Mononuclear cell (primary cell): Measurements from ENCODE around the gene VPS37D. TPM values are rescaled to one million over a fixed set of nuclear protein-coding genes. Genes with fewer than 3 reads are reported as not detected.
"Not testable (repeated sequence)": the region's sequence is repeated elsewhere in the genome, so short reads cannot be mapped to it uniquely, and the experiment has no call there.

ENCODE experiments used
- H3K27me3 ChIP-seq: 2 replicates; pipeline ENCODE4 v1.6.0; 2011; ENCODE audit warnings: low read length, control low read depth; ENCODE audit not compliant: insufficient read depth
- H3K4me1 ChIP-seq: 2 replicates; pipeline ENCODE4 v1.5.1; 2011; ENCODE audit warnings: mild to moderate bottlenecking, low read length, control low read depth; ENCODE audit not compliant: insufficient read depth
- H3K4me3 ChIP-seq: 2 replicates; pipeline ENCODE4 v1.5.1; 2011; ENCODE audit warnings: mild to moderate bottlenecking, low read length, moderate library complexity
- H3K9me3 ChIP-seq: 2 replicates; pipeline ENCODE4 v1.5.1; 2011; ENCODE audit warnings: low read depth, mild to moderate bottlenecking, control low read depth, low read length
- total RNA-seq: library from RNA; depleted of rRNA; stranded (reverse); fragments of >200 nt; gene quantifications from one replicate; pipeline ENCODE4 v1.2.3, GENCODE V29; 2012

The VPS37D gene
- total RNA-seq, 1 donor = 0.63 TPM

DNA sequence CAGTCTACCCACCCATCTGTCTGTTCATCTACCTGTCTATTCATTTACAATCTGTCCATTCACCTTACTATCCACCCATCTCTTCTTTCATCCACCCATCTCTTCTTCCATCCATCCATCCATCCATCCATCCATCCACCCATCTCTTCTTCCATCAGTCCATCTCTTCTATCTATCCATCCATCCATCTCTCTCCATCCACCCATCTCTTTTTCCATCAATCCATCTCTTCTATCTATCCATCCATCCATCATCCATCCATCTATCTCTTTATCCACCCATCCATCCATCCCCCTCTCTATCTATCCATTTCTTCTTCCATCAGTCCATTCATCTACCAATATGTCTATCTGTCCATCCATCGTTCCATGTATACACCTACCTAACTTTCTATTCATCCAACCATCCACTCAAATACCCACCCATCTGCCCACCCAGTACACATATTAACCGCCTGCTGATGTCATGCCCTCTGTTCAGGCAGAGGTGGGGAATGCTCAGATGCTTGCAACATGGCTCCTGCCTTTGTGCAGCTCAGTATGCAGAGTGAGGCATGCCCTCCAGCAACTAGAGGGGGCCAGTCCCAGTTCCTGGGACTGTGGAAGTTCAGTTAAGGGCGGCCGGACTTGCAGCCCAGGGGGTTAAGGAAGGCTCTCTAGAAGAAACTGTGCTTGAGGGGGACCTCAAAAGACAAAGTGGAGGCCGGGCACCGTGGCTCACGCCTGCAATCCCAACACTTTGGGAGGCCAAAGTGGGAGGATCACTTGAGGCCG lies 32.0 kb upstream of the VPS37D start:
- peaks cover 8% of the 10 kb centered on the region for H3K4me1 ChIP-seq
- no peak overlapping the region for H3K4me3 ChIP-seq
- H3K9me3 ChIP-seq = no peaks in the 10 kb centered on the region
- peaks cover 12% of the 10 kb centered on the region for H3K27me3 ChIP-seq

DNA sequence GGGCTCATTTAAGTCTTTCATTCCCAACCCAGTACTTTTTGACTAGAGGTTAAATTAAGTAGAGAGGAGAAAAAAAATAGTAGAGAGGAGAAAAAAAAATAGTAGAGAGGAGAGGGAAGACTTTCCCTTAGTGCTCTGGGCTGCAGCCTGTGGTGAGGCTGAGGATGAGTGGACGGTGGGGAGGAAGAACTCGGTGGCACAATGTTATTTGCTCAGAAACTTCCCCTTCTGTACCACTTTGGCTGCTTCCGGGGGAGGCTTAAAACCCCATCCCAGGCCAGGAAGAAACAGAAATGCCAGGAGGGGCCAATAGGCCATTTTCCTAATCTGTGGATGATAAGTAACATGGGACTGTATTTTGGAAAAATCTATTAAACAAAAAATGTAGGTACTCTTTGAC lies 28.7 kb upstream of the VPS37D start:
- Histone ChIP-seq H3K4me3 (no peak overlapping the region), H3K27me3 (peaks cover 5% of the 10 kb centered on the region), H3K4me1 (peaks cover 8% of the 10 kb centered on the region), H3K9me3 (no peaks in the 10 kb centered on the region)

DNA sequence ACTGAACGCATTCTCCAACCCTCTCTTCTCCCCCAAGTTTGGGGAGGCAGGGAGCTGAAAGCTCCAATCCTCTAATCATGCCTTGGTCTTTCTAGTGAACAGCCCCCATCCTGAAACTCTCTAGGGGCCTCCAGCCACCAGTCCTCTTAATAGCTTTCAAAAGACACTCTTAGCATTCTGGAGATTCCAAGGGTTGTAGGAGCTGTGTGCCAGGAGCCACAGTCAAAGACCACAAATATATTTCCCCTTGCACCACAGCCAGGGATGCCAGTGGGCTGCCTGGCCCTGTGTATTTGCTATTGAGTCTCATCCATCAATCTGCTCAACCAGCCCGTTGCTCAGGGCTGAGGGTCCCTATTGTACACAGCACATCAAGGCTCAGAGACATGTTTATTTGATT lies 24.8 kb upstream of the VPS37D start:
- Histone ChIP-seq H3K4me1 (no peaks in the 10 kb centered on the region), H3K27me3 (peaks cover 19% of the 10 kb centered on the region), H3K4me3 (no peak overlapping the region), H3K9me3 (no peaks in the 10 kb centered on the region)

DNA sequence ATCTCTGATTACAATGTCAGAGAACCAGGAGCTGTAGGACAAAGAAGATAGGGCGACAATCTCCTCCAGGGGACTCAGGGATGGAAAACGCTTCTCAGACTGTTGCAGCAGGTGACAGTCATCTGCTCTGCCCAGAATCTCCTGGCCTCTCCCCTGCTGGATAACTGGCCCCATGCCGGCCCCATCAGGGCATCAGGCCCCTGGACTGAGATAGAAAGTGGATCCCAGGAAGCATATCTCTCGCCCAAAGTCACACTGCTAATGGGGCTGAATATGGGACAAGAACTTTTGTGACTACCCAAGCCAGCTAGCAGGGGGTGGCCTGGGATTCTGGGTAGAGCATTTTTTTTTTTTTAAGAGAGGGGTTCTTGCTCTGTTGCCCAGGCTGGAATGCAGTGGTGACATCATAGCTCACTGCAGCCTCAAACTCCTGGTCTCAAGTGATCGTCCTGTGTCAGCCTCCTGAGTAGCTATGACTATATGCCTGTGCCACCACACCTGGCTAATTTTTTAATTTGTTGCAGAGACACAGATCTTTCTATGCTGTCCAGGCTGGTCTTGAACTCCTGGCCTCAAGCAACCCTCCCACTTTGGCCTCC lies 22.8 kb upstream of the VPS37D start:
- Histone ChIP-seq H3K9me3 (no peaks in the 10 kb centered on the region), H3K27me3 (peaks cover 35% of the 10 kb centered on the region), H3K4me1 (no peaks in the 10 kb centered on the region), H3K4me3 (no peak overlapping the region)

DNA sequence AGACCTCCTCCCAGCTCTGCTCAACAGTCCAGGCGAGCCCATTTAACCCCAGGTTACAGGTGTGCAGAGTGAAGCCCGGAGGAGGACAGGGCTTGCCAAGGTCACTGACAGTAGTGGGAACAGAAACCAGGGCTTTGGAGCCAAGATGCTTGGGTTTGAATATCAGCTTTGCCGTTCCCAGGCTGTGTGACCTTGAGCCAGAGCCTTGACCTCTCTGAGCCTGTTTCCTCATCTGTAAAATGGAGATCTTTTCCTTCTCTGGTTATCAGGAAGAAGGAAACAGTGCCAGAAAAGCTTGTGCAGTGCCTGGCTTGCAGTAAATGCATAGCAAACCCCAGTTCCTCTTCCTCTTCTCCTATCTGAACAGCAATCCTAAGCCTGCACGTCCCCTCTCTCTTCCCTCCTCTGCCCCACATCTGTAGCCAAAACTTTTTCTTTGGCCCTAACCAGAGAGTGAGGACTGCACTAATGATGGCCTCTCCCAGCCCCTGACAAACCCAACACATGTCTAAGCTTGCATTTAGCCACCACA lies 21.9 kb upstream of the VPS37D start:
- Histone ChIP-seq H3K27me3 (peaks cover 42% of the 10 kb centered on the region), H3K4me3 (no peak overlapping the region), H3K9me3 (no peaks in the 10 kb centered on the region), H3K4me1 (no peaks in the 10 kb centered on the region)

DNA sequence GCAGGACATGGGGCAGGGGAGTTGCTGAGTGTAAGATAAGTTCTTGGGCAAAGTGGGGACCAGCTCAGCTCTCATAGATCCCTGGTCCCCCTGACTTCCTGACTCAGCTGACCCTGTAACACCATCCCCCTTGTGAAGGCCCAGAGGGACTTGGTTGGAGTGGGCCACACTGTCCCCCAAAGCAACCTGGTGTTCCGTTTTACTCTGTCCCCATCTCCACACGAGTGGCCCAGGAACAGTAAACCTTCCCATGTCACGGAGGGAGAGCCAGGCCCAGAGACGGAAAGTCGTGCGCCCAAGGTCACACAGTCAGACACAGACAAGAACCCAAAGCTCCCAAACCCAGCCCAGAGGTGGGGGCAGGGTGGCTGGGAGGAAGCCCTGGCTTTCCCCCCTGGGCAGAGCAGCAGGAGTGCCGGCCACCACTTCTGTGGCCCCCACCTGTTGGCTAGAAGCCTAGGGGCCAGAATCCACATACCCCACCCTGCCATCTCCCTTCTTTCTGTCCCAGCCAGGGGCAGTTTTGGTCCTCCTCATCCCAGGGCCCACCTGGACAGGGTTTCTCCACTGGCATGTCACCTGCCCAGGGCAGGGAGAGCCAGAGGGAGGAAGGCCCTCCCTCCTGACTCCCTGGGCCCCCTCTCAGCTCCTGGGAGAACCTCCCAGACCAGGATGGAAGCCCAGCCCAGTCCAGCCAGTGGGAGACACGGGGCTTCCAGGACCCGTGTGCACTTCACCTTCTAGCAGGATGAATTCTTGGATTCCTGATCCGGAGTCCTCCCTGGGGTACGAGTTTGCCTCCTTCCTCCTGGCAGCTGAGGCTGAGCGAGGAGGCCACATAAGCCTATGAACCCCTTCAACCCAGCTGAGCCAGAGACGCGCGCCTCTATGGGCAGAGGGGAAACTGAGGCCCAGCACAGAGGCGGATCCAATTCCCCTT lies 20.6 kb upstream of the VPS37D start:
- Histone ChIP-seq H3K4me3 (no peak overlapping the region), H3K9me3 (no peaks in the 10 kb centered on the region), H3K4me1 (no peaks in the 10 kb centered on the region), H3K27me3 (peaks cover 49% of the 10 kb centered on the region)

DNA sequence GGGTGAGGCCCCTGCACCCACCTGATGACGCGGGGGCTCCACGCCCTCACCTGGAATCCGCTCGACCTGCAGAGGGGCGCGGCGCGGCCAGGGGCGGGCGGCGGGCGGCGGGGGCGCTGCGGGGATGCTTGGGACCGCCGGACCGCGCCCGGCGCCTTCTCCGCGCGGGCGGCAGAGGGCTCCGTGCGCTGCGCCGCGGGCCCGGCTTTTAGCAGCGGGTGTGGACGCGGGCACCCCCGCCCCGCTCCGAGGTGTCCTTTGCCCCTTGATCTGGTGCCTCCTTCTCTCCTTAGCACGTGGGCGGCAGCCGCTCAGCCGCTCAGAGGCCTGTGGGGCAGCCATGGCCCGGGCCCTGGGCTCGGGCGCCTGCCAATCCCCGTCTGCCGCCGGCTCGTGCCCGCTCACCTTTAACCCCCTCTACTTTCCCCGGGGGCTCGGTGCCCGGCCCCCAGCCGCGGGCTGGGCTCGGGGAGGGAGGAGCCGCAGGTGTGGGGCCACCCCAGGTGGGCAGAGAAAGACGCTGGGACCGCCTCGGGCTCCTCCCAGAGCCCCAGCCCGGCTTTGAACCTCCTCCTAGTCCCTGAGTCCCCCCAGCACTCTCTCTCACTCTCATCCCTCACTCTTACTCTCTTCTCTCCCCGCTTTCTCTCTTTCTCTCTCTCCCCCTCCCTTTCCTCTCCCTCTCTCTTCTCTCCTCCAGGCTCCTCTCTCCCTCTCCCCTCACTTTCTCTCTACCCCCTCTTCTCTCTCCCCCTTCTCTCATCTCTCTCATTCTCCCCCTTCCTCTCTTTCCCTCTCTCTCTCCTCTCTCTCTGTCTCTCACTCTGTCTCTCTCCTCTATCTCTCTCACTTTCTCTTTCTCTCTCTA lies 19.7 kb upstream of the VPS37D start:
- Histone ChIP-seq H3K4me3 (no peak overlapping the region), H3K27me3 (peaks cover 52% of the 10 kb centered on the region), H3K4me1 (no peaks in the 10 kb centered on the region), H3K9me3 (no peaks in the 10 kb centered on the region)

DNA sequence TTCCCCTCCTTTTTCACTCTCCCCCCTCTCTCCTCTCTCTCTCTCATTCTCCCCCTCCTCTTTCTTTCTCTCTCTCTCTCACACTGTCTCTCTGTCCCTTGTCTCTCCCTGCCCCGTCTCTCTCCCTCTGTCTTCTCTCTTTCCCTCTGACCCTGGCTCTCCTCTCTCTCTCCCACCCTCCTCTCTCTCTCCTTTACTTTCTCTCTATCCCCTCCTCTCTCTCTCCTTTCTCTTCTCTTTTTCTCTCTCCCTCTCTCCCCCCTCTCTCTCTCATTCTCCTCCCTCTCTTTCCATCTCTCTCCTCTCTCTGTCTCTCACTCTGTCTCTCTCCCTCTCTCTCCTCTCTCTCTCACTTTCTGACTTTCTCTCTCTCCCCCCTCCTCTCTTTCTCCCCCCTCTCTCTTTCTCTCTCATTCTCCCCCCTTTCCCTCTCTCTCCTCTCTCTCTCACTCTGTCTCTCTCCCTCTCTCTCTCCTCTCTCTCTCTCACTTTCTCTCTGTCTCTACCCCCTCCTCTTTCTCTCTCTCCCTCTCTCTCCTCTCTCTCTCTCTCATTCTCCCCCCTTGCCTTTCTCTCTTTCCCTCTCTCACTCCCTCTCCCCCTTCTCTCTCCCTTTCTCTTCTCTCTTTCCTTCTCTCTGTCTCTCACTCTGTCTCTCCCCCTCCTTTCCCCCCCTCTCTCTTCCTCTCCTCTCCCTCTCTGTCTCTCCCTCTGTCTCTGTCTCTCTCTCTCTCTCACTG lies 18.9 kb upstream of the VPS37D start:
- H3K4me3 ChIP-seq = no peak overlapping the region

DNA sequence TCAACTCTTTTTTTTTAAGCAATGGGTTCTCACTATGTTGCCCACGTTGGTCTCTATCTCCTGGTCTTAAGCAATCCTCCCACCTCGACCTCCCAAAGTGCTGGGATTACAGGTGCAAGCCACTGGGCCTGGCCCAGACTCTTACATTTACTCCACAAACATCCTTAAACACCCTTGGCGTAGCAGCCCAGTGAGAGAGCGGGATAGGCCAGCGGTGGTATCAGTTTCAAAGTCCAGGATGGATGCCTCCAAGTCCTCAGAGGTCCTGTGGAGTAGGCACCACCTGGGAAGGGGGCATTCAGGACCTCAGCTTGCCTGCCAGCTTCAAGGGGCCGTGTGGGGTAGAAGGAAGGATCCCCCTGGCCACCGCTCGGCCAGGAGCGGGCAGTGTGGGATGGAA lies 18.1 kb upstream of the VPS37D start:
- Histone ChIP-seq H3K4me1 (no peaks in the 10 kb centered on the region), H3K27me3 (peaks cover 52% of the 10 kb centered on the region), H3K9me3 (no peaks in the 10 kb centered on the region), H3K4me3 (no peak overlapping the region)

More for the DNA sequence above, 18.9 kb upstream of the VPS37D start:
- H3K9me3 ChIP-seq = no peaks in the 10 kb centered on the region
- H3K4me1 ChIP-seq = no peaks in the 10 kb centered on the region
- H3K27me3 ChIP-seq = peaks cover 52% of the 10 kb centered on the region

DNA sequence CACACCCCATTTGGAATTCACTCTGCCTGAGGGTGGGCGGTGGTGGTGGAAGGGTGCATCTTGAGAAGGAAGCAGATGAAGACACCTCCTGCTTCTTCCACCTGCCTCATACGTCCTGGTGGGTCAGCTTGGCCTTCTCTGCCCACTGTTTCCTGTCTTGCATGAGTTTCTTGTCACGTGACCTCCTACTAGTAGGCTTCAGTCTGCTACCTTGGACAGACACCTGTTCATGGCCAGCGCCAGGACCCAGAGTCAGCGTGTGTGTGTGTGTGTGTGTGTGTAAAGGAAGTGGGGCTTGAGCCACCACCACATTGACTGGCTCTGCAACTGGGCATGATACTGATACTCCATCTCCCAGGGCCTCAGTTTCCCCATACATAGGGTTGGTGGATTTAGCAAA lies 17.1 kb upstream of the VPS37D start:
- no peaks in the 10 kb centered on the region for H3K4me1 ChIP-seq
- H3K9me3 ChIP-seq = no peaks in the 10 kb centered on the region
- H3K27me3 ChIP-seq = peaks cover 52% of the 10 kb centered on the region
- H3K4me3 ChIP-seq = no peak overlapping the region

DNA sequence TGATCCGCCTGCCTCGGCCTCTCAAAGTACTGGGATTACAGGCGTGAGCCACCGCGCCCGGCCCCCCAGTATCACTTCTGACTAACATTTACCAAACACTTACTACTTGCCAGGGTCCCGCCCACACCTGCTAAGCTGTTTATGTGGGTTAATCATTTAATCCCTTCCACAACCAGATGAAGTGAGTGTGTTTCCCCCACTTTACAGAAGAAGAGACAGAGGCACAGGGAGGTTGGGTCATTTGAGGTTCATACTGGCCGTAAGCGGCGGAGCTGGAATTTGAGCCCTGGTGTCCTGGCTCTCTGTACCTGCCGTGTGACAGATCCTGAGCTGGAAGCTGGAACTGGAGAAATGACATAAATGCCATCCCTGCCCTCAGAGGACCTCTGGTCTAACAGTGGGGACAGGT lies 15.1 kb upstream of the VPS37D start:
- H3K9me3 ChIP-seq = no peaks in the 10 kb centered on the region
- no peak overlapping the region for H3K4me3 ChIP-seq
- H3K27me3 ChIP-seq = peaks cover 33% of the 10 kb centered on the region

DNA sequence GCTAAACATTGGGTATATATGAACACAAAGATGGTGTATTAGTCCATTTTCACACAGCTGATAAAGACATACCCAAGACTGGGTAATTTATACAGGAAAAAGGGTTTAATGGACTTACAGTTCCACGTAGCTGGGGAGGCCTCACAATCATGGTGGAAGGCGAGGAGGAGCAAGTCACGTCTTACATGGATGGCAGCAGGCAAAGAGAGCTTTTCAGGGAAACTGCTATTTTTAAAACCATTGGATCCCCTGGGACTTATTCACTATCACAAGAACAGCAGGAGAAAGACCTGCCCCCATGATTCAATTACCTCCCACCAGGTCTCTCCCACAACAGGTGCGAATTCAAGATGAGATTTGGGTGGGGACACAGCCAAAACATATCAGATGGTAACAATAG lies 12.3 kb upstream of the VPS37D start:
- H3K4me3 ChIP-seq, H3K9me3 ChIP-seq, H3K4me1 ChIP-seq: not testable (repeated sequence)
- H3K27me3 ChIP-seq = peaks cover 14% of the 10 kb centered on the region

More for the DNA sequence above, 15.1 kb upstream of the VPS37D start:
- H3K4me1 ChIP-seq = no peaks in the 10 kb centered on the region

DNA sequence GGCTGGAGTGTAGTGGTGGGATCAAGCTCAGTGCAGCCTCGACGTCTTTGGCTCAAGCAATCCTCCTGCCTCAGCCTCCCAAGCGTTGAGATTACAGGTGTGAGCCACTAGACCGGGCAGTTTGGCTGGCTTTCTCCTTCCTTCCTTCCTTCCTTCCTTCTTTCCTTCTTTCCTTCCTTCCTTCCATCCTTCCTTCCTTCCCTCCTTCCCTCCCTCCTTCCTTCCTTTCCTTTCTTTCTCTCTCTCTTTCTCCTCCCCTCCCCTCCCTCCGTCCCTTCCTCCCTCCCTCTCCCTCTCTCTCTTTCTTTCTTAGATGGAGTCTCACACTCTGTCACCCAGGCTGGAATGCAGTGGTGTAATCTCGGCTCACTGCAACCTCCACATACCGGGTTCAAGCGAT lies 7.6 kb upstream of the VPS37D start:
- Histone ChIP-seq H3K9me3 (no peaks in the 10 kb centered on the region), H3K27me3 (peaks cover 9% of the 10 kb centered on the region), H3K4me1 (no peaks in the 10 kb centered on the region)

DNA sequence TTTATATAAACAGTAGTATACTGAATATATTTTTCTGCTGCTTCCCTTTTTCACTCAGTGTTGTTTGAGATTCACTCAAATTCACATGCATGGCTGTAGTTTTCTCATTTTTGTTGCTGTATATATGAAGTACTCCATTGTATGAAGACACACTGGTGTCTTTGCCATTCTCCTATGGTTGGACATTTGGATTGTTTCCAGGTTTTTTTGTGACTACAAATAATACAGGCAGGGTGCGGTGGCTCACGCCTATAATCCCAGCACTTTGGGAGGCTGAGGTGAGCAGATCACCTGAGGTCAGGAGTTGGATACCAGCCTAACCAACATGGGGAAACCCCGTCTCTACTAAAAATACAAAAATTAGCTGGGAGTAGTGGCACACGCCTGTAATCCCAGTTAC lies 7.0 kb upstream of the VPS37D start:
- not testable (repeated sequence) for H3K4me1 ChIP-seq, H3K4me3 ChIP-seq, H3K9me3 ChIP-seq
- H3K27me3 ChIP-seq = peaks cover 10% of the 10 kb centered on the region

More for the DNA sequence above, 7.6 kb upstream of the VPS37D start:
- no peak overlapping the region for H3K4me3 ChIP-seq
